Measurements from ENCODE around the gene DPY19L1.
"Not testable (repeated sequence)": the region's sequence is repeated elsewhere in the genome, so short reads cannot be mapped to it uniquely, and the experiment has no call there.

DPY19L1 gene

GRCh38 chr7:34931739-34932138 is 105.5 kb downstream of the DPY19L1 start:
- Histone ChIP-seq H3K9me2 (replicated peaks; ENCODE audit: control insufficient read depth, low read length) (no peaks in the 10 kb centered on the region), H3K27ac (ENCODE audit: low read depth, low read length) (no peak overlapping the region), H3K4me1 (ENCODE audit: control insufficient read depth, low read length) (no peaks in the 10 kb centered on the region), H3K4me2 (ENCODE audit: low read length) (no peak overlapping the region), H4K20me1 (ENCODE audit: control insufficient read depth, insufficient read depth, low read depth, low read length) (no peaks in the 10 kb centered on the region), H3K9me3 (ENCODE audit: control insufficient read depth, insufficient read depth, low read length) (no peaks in the 10 kb centered on the region), H3K4me3 (ENCODE audit: low read length) (no peak overlapping the region), H3K27me3 (ENCODE audit: control insufficient read depth, low read length) (no peaks in the 10 kb centered on the region), H3K36me3 (ENCODE audit: control insufficient read depth, low read length) (no peaks in the 10 kb centered on the region), H3K79me2 (ENCODE audit: control insufficient read depth, low read length) (no peaks in the 10 kb centered on the region), H3F3A (ENCODE audit: control insufficient read depth, insufficient read depth) (no peaks in the 10 kb centered on the region)
- TF ChIP-seq EZH2phosphoT487 (IDR thresholded peaks at IDR 0.05; ENCODE audit: borderline replicate concordance, low read length): no peak
- no peak for TF ChIP-seq CTCF (IDR thresholded peaks at IDR 0.05; ENCODE audit: low read depth, low read length, poor library complexity, severe bottlenecking)

GRCh38 chr7:34929783-34930182 is 107.5 kb downstream of the DPY19L1 start:
- H3K27ac ChIP-seq (ENCODE audit: low read depth, low read length); H4K20me1 ChIP-seq (ENCODE audit: control insufficient read depth, insufficient read depth, low read depth, low read length); H3K79me2 ChIP-seq (ENCODE audit: control insufficient read depth, low read length); H3K9me2 ChIP-seq (replicated peaks; ENCODE audit: control insufficient read depth, low read length); H3F3A ChIP-seq (ENCODE audit: control insufficient read depth, insufficient read depth); H3K27me3 ChIP-seq (ENCODE audit: control insufficient read depth, low read length); H3K4me2 ChIP-seq (ENCODE audit: low read length); H3K9me3 ChIP-seq (ENCODE audit: control insufficient read depth, insufficient read depth, low read length); H3K4me1 ChIP-seq (ENCODE audit: control insufficient read depth, low read length); H3K36me3 ChIP-seq (ENCODE audit: control insufficient read depth, low read length); H3K4me3 ChIP-seq (ENCODE audit: low read length): not testable (repeated sequence)

- TF ChIP-seq CTCF (IDR thresholded peaks at IDR 0.05; ENCODE audit: low read depth, low read length, poor library complexity, severe bottlenecking) (no peak), EZH2phosphoT487 (IDR thresholded peaks at IDR 0.05; ENCODE audit: borderline replicate concordance, low read length) (no peak)
- Histone ChIP-seq H3K79me2 (ENCODE audit: control insufficient read depth, low read length) (no peaks in the 10 kb centered on the region), H4K20me1 (ENCODE audit: control insufficient read depth, insufficient read depth, low read depth, low read length) (no peaks in the 10 kb centered on the region), H3K9me2 (replicated peaks; ENCODE audit: control insufficient read depth, low read length) (no peaks in the 10 kb centered on the region), H3K36me3 (ENCODE audit: control insufficient read depth, low read length) (no peaks in the 10 kb centered on the region), H3K4me1 (ENCODE audit: control insufficient read depth, low read length) (no peaks in the 10 kb centered on the region), H3K9me3 (ENCODE audit: control insufficient read depth, insufficient read depth, low read length) (no peaks in the 10 kb centered on the region), H3F3A (ENCODE audit: control insufficient read depth, insufficient read depth) (no peaks in the 10 kb centered on the region), H3K4me2 (ENCODE audit: low read length) (no peak overlapping the region), H3K27me3 (ENCODE audit: control insufficient read depth, low read length) (no peaks in the 10 kb centered on the region), H3K4me3 (ENCODE audit: low read length) (no peak overlapping the region), H3K27ac (ENCODE audit: low read depth, low read length) (no peak overlapping the region)
Observed at GRCh38 chr7:34928560-34928959, 108.7 kb downstream of the DPY19L1 start.

GRCh38 chr7:34928052-34928451 is 109.2 kb downstream of the DPY19L1 start:
- TF ChIP-seq EZH2phosphoT487 (IDR thresholded peaks at IDR 0.05; ENCODE audit: borderline replicate concordance, low read length) (no peak), CTCF (IDR thresholded peaks at IDR 0.05; ENCODE audit: low read depth, low read length, poor library complexity, severe bottlenecking) (peak; percentile 95)
- no peak overlapping the region for H3K27ac ChIP-seq (ENCODE audit: low read depth, low read length)
- H3K9me3 ChIP-seq (ENCODE audit: control insufficient read depth, insufficient read depth, low read length): no peaks in the 10 kb centered on the region
- no peaks in the 10 kb centered on the region for H3K9me2 ChIP-seq (replicated peaks; ENCODE audit: control insufficient read depth, low read length)
- H3K27me3 ChIP-seq (ENCODE audit: control insufficient read depth, low read length): no peaks in the 10 kb centered on the region
- no peak overlapping the region for H3K4me2 ChIP-seq (ENCODE audit: low read length)
- H3F3A ChIP-seq (ENCODE audit: control insufficient read depth, insufficient read depth): no peaks in the 10 kb centered on the region
- no peaks in the 10 kb centered on the region for H3K79me2 ChIP-seq (ENCODE audit: control insufficient read depth, low read length)
- H3K4me3 ChIP-seq (ENCODE audit: low read length): no peak overlapping the region
- no peaks in the 10 kb centered on the region for H3K36me3 ChIP-seq (ENCODE audit: control insufficient read depth, low read length)
- H4K20me1 ChIP-seq (ENCODE audit: control insufficient read depth, insufficient read depth, low read depth, low read length): no peaks in the 10 kb centered on the region
- H3K4me1 ChIP-seq (ENCODE audit: control insufficient read depth, low read length): no peaks in the 10 kb centered on the region

- H3K4me1 ChIP-seq (ENCODE audit: control insufficient read depth, low read length); H3K27me3 ChIP-seq (ENCODE audit: control insufficient read depth, low read length); H3K79me2 ChIP-seq (ENCODE audit: control insufficient read depth, low read length); H3K9me2 ChIP-seq (replicated peaks; ENCODE audit: control insufficient read depth, low read length); H3K9me3 ChIP-seq (ENCODE audit: control insufficient read depth, insufficient read depth, low read length); H4K20me1 ChIP-seq (ENCODE audit: control insufficient read depth, insufficient read depth, low read depth, low read length); H3K4me3 ChIP-seq (ENCODE audit: low read length); H3K36me3 ChIP-seq (ENCODE audit: control insufficient read depth, low read length); H3F3A ChIP-seq (ENCODE audit: control insufficient read depth, insufficient read depth); H3K4me2 ChIP-seq (ENCODE audit: low read length); H3K27ac ChIP-seq (ENCODE audit: low read depth, low read length): not testable (repeated sequence)
Observed at GRCh38 chr7:34920470-34920869, 116.8 kb downstream of the DPY19L1 start.

- not testable (repeated sequence) for H3K9me3 ChIP-seq (ENCODE audit: control insufficient read depth, insufficient read depth, low read length); H3K27me3 ChIP-seq (ENCODE audit: control insufficient read depth, low read length); H3K4me1 ChIP-seq (ENCODE audit: control insufficient read depth, low read length)
Observed at GRCh38 chr7:34919038-34919437, 118.2 kb downstream of the DPY19L1 start.

More at GRCh38 chr7:34919038-34919437, 118.2 kb downstream of the DPY19L1 start:
- not testable (repeated sequence) for H4K20me1 ChIP-seq (ENCODE audit: control insufficient read depth, insufficient read depth, low read depth, low read length); H3K27ac ChIP-seq (ENCODE audit: low read depth, low read length); H3K4me3 ChIP-seq (ENCODE audit: low read length); H3K36me3 ChIP-seq (ENCODE audit: control insufficient read depth, low read length); H3K4me2 ChIP-seq (ENCODE audit: low read length); H3K79me2 ChIP-seq (ENCODE audit: control insufficient read depth, low read length); H3F3A ChIP-seq (ENCODE audit: control insufficient read depth, insufficient read depth); H3K9me2 ChIP-seq (replicated peaks; ENCODE audit: control insufficient read depth, low read length)
